Stimulated activated CD4-positive, alpha-beta T cell treated with anti-CD3 and anti-CD28 coated beads, Interleukin-12 subunit alpha, Interleukin-12 subunit beta, amount 100 ng/mL, for 4 hours (primary cell): ENCODE measurements around the gene BBIP1.
"Not testable (repeated sequence)": the region's sequence is repeated elsewhere in the genome, so short reads cannot be mapped to it uniquely, and the experiment has no call there.

Experiments used
- DNase-seq: peaks from one replicate; pipeline ENCODE4 v3.0.0-alpha.2; 2020

The BBIP1 gene

GRCh38 chr10:110881905-110882304 lies 37.1 kb downstream of the BBIP1 start:
- no peak for DNase-seq

GRCh38 chr10:110881247-110881646 lies 37.7 kb downstream of the BBIP1 start:
- DNase-seq: no peak

- DNase-seq: no peak
These were observed 39.0 kb downstream of the BBIP1 start for GRCh38 chr10:110880012-110880411.

GRCh38 chr10:110876788-110877187 lies 42.2 kb downstream of the BBIP1 start:
- no peak for DNase-seq

GRCh38 chr10:110876000-110876399 lies 43.0 kb downstream of the BBIP1 start:
- no peak for DNase-seq

GRCh38 chr10:110873951-110874350 lies 45.0 kb downstream of the BBIP1 start:
- no peak for DNase-seq

GRCh38 chr10:110872984-110873923 lies 45.7 kb downstream of the BBIP1 start:
- no peak for DNase-seq

GRCh38 chr10:110872145-110872983 lies 46.6 kb downstream of the BBIP1 start:
- peak; percentile 59 for DNase-seq

GRCh38 chr10:110871298-110872084 lies 47.5 kb downstream of the BBIP1 start, which contains the start of gene PDCD4:
Gene PDCD4, plus strand, starts transcription at chr10:110871928. Its CDS starts 4,100 bp downstream, at chr10:110876028.
- peak; percentile 93 for DNase-seq

- no peak for DNase-seq
These were observed 48.1 kb downstream of the BBIP1 start for GRCh38 chr10:110870823-110871297.

GRCh38 chr10:110868981-110869380 lies 50.0 kb downstream of the BBIP1 start:
- no peak for DNase-seq

GRCh38 chr10:110867807-110868465 lies 51.0 kb downstream of the BBIP1 start:
- DNase-seq: no peak

- not testable (repeated sequence) for DNase-seq
These were observed 51.8 kb downstream of the BBIP1 start for GRCh38 chr10:110867011-110867806.

GRCh38 chr10:110865809-110866482 lies 53.0 kb downstream of the BBIP1 start:
- DNase-seq: no peak

- DNase-seq: no peak
These were observed 53.7 kb downstream of the BBIP1 start for GRCh38 chr10:110865186-110865808.

- no peak for DNase-seq
These were observed 54.3 kb downstream of the BBIP1 start for GRCh38 chr10:110864662-110865140.

GRCh38 chr10:110863956-110864355 lies 55.0 kb downstream of the BBIP1 start:
- DNase-seq: no peak

GRCh38 chr10:110863361-110863760 lies 55.6 kb downstream of the BBIP1 start:
- DNase-seq: no peak

GRCh38 chr10:110862961-110863360 lies 56.0 kb downstream of the BBIP1 start:
- no peak for DNase-seq
